MM.1S (cell line): ENCODE data around the gene GALR2.

Source experiments
- DNase-seq: peaks from one replicate; pipeline ENCODE4 v3.0.0-alpha.2; 2015
- H2AFZ ChIP-seq: fragments of 300-600 bp; sonication (generic); 2 replicates; pipeline ENCODE4 v1.6.0; 2016; ENCODE audit warnings: antibody characterized with exemption, low read length
- H3F3A ChIP-seq: fragments of 300-600 bp; sonication (generic); 2 replicates; pipeline ENCODE4 v1.6.1; 2016; ENCODE audit warnings: mild to moderate bottlenecking, antibody characterized with exemption, low read length, moderate library complexity, mixed read lengths; ENCODE audit not compliant: insufficient read depth
- H3K27ac ChIP-seq: fragments of 300-600 bp; sonication (generic); 2 replicates; pipeline ENCODE4 v1.5.1; 2016; ENCODE audit warnings: mild to moderate bottlenecking, low read length
- H3K27me3 ChIP-seq: fragments of 300-600 bp; sonication (generic); replicated peaks from 2 replicates; pipeline ENCODE4 v1.6.0; 2016; ENCODE audit warnings: low read length; ENCODE audit not compliant: insufficient read depth
- H3K36me3 ChIP-seq: fragments of 300-600 bp; sonication (generic); replicated peaks from 2 replicates; pipeline ENCODE4 v1.6.1; 2016; ENCODE audit warnings: mild to moderate bottlenecking, low read length, mixed read lengths; ENCODE audit not compliant: insufficient read depth
- H3K4me1 ChIP-seq: fragments of 300-600 bp; sonication (generic); 2 replicates; pipeline ENCODE4 v1.6.1; 2016; ENCODE audit warnings: low read length, mixed read lengths
- H3K4me2 ChIP-seq: fragments of 300-600 bp; sonication (generic); 2 replicates; pipeline ENCODE4 v1.6.0; 2016; ENCODE audit warnings: low read depth, low read length
- H3K4me3 ChIP-seq: fragments of 300-600 bp; sonication (generic); 2 replicates; pipeline ENCODE4 v1.5.1; 2016; ENCODE audit warnings: low read length, mixed read lengths
- H3K79me2 ChIP-seq: fragments of 300-600 bp; sonication (generic); 2 replicates; pipeline ENCODE4 v1.6.1; 2016; ENCODE audit warnings: mixed run types, low read length, mixed read lengths
- H3K9ac ChIP-seq: fragments of 300-600 bp; sonication (generic); 2 replicates; pipeline ENCODE4 v1.6.1; 2016; ENCODE audit warnings: low read length, mixed read lengths
- H3K9me2 ChIP-seq: fragments of 300-600 bp; sonication (generic); replicated peaks from 2 replicates; pipeline ENCODE4 v1.6.1; 2016; ENCODE audit warnings: mild to moderate bottlenecking, low read length, mixed read lengths; ENCODE audit not compliant: insufficient read depth
- H3K9me3 ChIP-seq: fragments of 300-600 bp; sonication (generic); replicated peaks from 2 replicates; pipeline ENCODE4 v1.6.1; 2016; ENCODE audit warnings: mild to moderate bottlenecking, low read length, mixed read lengths; ENCODE audit not compliant: insufficient read depth
- H4K20me1 ChIP-seq: fragments of 300-600 bp; sonication (generic); 2 replicates; pipeline ENCODE4 v1.6.1; 2016; ENCODE audit warnings: mild to moderate bottlenecking, low read length, moderate library complexity, mixed read lengths; ENCODE audit not compliant: insufficient read depth
- EZH2 ChIP-seq: fragments of 300-600 bp; sonication (generic); optimal IDR thresholded peaks from 2 replicates; pipeline ENCODE3; 2017; ENCODE audit warnings: low read depth, mild to moderate bottlenecking, antibody characterized with exemption, low read length, mixed read lengths
- EZH2phosphoT487 ChIP-seq: fragments of 300-600 bp; sonication (generic); IDR thresholded peaks from 2 replicates; pipeline ENCODE4 v1.6.1; 2018; ENCODE audit warnings: antibody characterized with exemption, low read length
- TF ChIP-seq, protein P1 (sequence below): fragments of 300-600 bp; sonication (generic); IDR thresholded peaks from 2 replicates; pipeline ENCODE4 v1.5.1; 2016; ENCODE audit warnings: antibody characterized with exemption, low read length, mixed read lengths

Gene GALR2

DNA sequence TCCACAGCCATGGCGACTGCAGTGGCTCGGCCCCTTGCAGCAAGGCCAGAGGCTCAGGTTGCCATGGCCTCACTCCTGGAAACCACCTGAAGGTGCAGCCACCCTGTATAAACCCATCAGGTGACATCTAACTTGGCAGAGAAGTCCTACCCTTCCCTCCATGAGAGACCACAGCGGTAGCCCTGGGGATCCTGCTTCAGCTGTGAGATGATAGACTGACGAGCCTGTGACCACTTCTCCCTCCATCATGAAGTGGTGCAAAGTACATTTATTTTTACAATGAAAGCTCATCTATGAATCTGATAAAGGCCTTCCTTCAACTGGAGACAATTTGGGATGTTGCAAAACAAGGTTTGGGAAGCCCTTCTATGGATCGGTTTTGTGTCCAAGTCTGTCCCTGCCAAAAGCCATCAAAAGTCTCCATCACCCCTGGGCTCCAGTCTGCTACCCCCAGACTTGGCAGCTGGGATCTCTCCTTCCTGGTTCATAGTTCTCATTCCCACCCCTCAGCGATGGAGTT is 6.2 kb downstream of the GALR2 start:
- H3K36me3 ChIP-seq, result no peaks in the 10 kb centered on the region

DNA sequence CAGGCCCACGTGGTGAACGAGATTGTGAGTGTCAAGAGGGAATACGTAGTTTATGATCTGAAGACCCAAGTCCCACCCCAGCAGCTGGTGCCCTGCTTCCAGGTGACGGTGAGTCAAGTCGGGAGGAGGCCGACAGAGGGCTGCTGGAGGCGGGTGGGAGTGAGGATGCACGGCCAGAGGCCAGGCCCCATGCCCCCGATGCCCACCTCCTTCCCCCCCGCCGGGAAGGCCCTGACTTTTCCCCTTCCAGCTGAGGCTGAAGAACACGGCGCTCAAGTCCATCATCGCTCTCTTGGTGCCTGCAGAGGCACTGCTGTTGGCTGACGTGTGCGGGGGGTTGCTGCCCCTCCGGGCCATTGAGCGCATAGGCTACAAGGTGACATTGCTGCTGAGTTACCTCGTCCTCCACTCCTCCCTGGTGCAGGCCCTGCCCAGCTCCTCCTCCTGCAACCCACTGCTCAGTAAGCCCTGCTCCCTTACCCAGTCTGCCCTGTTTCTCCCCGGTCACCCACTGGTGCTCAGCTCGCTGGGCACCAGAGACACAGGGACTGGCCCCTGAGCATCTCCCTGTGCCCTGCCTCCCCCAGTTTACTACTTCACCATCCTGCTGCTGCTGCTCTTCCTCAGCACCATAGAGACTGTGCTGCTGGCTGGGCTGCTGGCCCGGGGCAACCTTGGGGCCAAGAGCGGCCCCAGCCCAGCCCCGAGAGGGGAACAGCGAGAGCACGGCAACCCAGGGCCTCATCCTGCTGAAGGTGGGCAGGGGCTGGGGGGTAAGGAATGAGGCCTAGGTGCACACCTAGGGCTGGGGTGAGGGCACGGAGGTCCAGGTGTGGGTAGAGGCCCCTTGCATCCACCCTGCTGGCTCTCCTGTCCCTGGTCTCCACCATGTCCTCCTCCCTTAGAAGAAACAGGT is 7.0 kb downstream of the GALR2 start:
- DNase-seq, result no peak
- no peaks in the 10 kb centered on the region for H3F3A ChIP-seq
- H4K20me1 ChIP-seq, result no peaks in the 10 kb centered on the region
- no peaks in the 10 kb centered on the region for H3K79me2 ChIP-seq
- no peak overlapping the region for H2AFZ ChIP-seq
- peaks cover 36% of the 10 kb centered on the region for H3K27me3 ChIP-seq
- H3K27ac ChIP-seq, result no peak overlapping the region
- TF ChIP-seq EZH2 (no peak), EZH2phosphoT487 (no peak)
- TF ChIP-seq, protein P1, sequence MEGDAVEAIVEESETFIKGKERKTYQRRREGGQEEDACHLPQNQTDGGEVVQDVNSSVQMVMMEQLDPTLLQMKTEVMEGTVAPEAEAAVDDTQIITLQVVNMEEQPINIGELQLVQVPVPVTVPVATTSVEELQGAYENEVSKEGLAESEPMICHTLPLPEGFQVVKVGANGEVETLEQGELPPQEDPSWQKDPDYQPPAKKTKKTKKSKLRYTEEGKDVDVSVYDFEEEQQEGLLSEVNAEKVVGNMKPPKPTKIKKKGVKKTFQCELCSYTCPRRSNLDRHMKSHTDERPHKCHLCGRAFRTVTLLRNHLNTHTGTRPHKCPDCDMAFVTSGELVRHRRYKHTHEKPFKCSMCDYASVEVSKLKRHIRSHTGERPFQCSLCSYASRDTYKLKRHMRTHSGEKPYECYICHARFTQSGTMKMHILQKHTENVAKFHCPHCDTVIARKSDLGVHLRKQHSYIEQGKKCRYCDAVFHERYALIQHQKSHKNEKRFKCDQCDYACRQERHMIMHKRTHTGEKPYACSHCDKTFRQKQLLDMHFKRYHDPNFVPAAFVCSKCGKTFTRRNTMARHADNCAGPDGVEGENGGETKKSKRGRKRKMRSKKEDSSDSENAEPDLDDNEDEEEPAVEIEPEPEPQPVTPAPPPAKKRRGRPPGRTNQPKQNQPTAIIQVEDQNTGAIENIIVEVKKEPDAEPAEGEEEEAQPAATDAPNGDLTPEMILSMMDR, result no peak
- H3K4me1 ChIP-seq, result no peaks in the 10 kb centered on the region
- H3K9me2 ChIP-seq, result no peaks in the 10 kb centered on the region
- no peak overlapping the region for H3K9ac ChIP-seq
- H3K36me3 ChIP-seq, result no peaks in the 10 kb centered on the region
- no peak overlapping the region for H3K4me3 ChIP-seq
- no peaks in the 10 kb centered on the region for H3K9me3 ChIP-seq
- H3K4me2 ChIP-seq, result no peak overlapping the region

More for the DNA sequence above, 6.2 kb downstream of the GALR2 start:
- H3K9ac ChIP-seq, result no peak overlapping the region
- no peaks in the 10 kb centered on the region for H3K79me2 ChIP-seq
- no peak overlapping the region for H3K4me2 ChIP-seq
- DNase-seq, result no peak
- H3K9me2 ChIP-seq, result no peaks in the 10 kb centered on the region
- no peak overlapping the region for H3K27ac ChIP-seq
- H3K27me3 ChIP-seq, result peaks cover 44% of the 10 kb centered on the region
- H4K20me1 ChIP-seq, result no peaks in the 10 kb centered on the region
- H3K4me3 ChIP-seq, result no peak overlapping the region
- H3K4me1 ChIP-seq, result no peaks in the 10 kb centered on the region
- H3K9me3 ChIP-seq, result no peaks in the 10 kb centered on the region
- H3F3A ChIP-seq, result no peaks in the 10 kb centered on the region
- no peak overlapping the region for H2AFZ ChIP-seq
- TF ChIP-seq EZH2phosphoT487, result no peak
- no peak for TF ChIP-seq EZH2
- TF ChIP-seq, protein P1, result no peak

DNA sequence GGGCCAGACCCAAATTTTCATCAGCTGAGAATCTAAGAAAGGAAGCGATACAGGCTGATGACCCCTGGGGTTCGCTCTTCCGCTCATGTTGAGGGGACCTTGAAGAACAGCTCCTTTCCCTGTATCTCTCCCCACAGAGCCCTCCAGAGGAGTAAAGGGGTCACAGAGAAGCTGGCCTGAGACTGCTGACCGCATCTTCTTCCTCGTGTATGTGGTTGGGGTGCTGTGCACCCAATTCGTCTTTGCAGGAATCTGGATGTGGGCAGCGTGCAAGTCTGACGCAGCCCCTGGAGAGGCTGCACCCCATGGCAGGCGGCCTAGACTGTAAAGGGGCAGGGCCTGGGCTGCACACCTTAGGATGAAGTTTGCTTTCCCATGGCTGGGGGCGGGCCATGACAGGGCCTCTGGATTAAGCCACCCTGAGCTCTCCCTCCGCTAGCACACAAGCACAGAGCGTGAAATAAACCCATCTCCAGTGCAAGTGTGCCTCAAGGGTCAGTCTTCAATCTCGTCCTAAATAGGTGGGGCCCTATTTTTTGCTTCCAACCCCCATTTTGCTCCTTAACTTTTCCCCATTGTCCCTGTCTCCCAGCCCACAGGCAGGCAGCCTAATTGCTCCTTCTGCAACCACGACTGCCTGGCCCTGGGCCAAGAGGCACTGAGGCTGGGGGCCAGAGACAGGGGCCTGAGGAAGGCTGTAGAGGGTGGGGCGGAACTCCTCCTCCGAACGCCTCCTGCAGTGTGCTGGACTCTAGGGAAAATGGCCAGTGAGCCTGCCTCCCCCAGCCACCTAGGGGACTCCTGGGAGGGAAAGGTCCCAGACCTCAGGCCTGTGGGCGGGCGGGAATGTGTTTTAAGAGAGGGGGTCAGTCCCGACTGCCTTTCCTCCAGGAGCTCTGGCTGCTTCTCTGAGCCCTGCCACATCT is 8.0 kb downstream of the GALR2 start:
- Histone ChIP-seq H3K9ac (no peak overlapping the region), H3K27me3 (peaks cover 26% of the 10 kb centered on the region), H4K20me1 (no peaks in the 10 kb centered on the region), H3K4me1 (no peaks in the 10 kb centered on the region), H3K9me3 (no peaks in the 10 kb centered on the region), H3F3A (no peaks in the 10 kb centered on the region), H3K79me2 (no peaks in the 10 kb centered on the region), H3K4me3 (no peak overlapping the region), H3K36me3 (no peaks in the 10 kb centered on the region), H3K27ac (no peak overlapping the region), H3K4me2 (no peak overlapping the region), H2AFZ (no peak overlapping the region), H3K9me2 (no peaks in the 10 kb centered on the region)
- TF ChIP-seq EZH2, result no peak
- no peak for TF ChIP-seq EZH2phosphoT487
- TF ChIP-seq, protein P1, result no peak
- no peak for DNase-seq
